Ectodermal cell (in vitro differentiated cells): Measurements from ENCODE around the gene RAB27A.

Source experiments
- H3K27ac ChIP-seq: 2 replicates; pipeline ENCODE4 v1.7.0; 2013; ENCODE audit warnings: mild to moderate bottlenecking, low read depth, low read length; ENCODE audit not compliant: insufficient read depth, poor library complexity, severe bottlenecking
- H3K27me3 ChIP-seq: 2 replicates; pipeline ENCODE4 v1.7.0; 2013; ENCODE audit warnings: mild to moderate bottlenecking, low read length; ENCODE audit not compliant: insufficient read depth, control insufficient read depth, poor library complexity, severe bottlenecking
- H3K36me3 ChIP-seq: one replicate; pipeline ENCODE4 v1.7.0; 2013; ENCODE audit warnings: low read length; ENCODE audit not compliant: control insufficient read depth, insufficient read depth
- H3K4me1 ChIP-seq: one replicate; pipeline ENCODE4 v1.7.0; 2013; ENCODE audit warnings: low read length; ENCODE audit not compliant: control insufficient read depth, insufficient read depth
- H3K4me3 ChIP-seq: 2 replicates; pipeline ENCODE4 v1.7.0; 2013; ENCODE audit warnings: low read depth, low read length, control low read depth; ENCODE audit not compliant: insufficient read depth
- H3K9me3 ChIP-seq: 2 replicates; pipeline ENCODE4 v1.7.0; 2013; ENCODE audit warnings: mild to moderate bottlenecking, low read length, moderate library complexity; ENCODE audit not compliant: control insufficient read depth
- WGBS, 2 experiments: methylation state at CpG; one replicate each; pipeline ENCODE4 v1.1.7; 2013; ENCODE audit warnings: missing lambda C conversion rate in 2 of 2; 5-methylcytosine and 5-hydroxymethylcytosine counted together

RAB27A gene

GRCh38 chr15:55164284-55164683 is 125.3 kb downstream of the RAB27A start:
- H3K27me3 ChIP-seq: no peaks in the 10 kb centered on the region
- 89 to 92% methylated on average over 4 of the region's 4 CpGs for WGBS, 2 experiments
- no peak overlapping the region for H3K27ac ChIP-seq
- no peaks in the 10 kb centered on the region for H3K9me3 ChIP-seq
- no peaks in the 10 kb centered on the region for H3K36me3 ChIP-seq
- no peaks in the 10 kb centered on the region for H3K4me1 ChIP-seq
- H3K4me3 ChIP-seq: no peak overlapping the region
